ENCODE measurements around the gene XPR1. TPM values are rescaled to one million over a fixed set of nuclear protein-coding genes. Genes with fewer than 3 reads are reported as not detected.

The XPR1 gene
- total and polyA plus RNA-seq, 8 donors: 0.92 to 27.0 (median 4.5) TPM

DNA sequence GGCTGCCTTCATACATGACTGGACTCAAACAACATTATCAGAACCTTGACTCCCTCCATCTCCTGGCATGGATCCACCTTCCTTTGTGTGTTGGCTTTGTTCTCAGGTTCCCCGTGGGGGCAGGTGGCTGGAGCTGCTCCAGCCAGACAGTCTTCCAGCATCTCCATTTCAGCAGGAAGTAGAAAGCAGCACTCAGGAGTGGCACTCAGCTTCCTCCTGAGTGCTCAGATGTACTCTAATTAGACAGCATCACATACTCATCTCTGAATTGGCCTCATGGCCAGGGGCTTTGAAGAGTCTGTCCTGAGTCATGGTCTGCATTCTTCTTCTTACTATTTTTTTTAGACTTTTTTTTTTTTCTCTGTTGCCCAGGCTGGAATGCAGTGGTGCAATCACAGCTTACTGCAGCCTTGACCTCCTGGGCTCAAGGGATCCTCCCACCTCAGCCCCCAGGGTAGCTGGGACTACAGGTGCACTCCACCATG lies 45.1 kb upstream of the XPR1 start:
- DNase-seq: peak in 1 of 2 donors; percentile 78
- peaks cover 0 to 12% (median 5%) of the 10 kb centered on the region in 4 donors for H3K9me3 ChIP-seq
- intact Hi-C loops (cut with DNase I; ENCODE audit: low total_unique reads): no loop called here
- peaks cover 0 to 19% (median 4%) of the 10 kb centered on the region in 4 donors for H3K4me1 ChIP-seq
- no peaks in the 10 kb centered on the region for H3K36me3 ChIP-seq
- H3K4me3 ChIP-seq: no peak overlapping the region
- peak overlapping the region in 1 of 5 donors; percentile 14 for H3K27ac ChIP-seq
- H3K27me3 ChIP-seq: no peaks in the 10 kb centered on the region
- TF ChIP-seq POLR2A (IDR thresholded peaks at IDR 0.05) (no peak), EP300 (IDR thresholded peaks at IDR 0.05) (no peak), CTCF (IDR thresholded peaks at IDR 0.05) (no peak), POLR2AphosphoS5 (IDR thresholded peaks at IDR 0.05) (peak in 2 of 3 donors; percentile 61 to 66)
- 10 to 27% (median 20%) methylated on average over 1 of the region's 1 CpG for WGBS, 5 donors

- H3K27ac ChIP-seq: no peak overlapping the region
- H3K4me3 ChIP-seq: no peak overlapping the region
- no peak for DNase-seq
- WGBS, 5 donors: 27 to 56% (median 44%) methylated on average over 2 of the region's 2 CpGs
- intact Hi-C loops (cut with DNase I; ENCODE audit: low total_unique reads): no loop called here
- no peaks in the 10 kb centered on the region for H3K27me3 ChIP-seq
- H3K9me3 ChIP-seq: peaks cover 0 to 12% (median 5%) of the 10 kb centered on the region in 4 donors
- no peaks in the 10 kb centered on the region for H3K36me3 ChIP-seq
- TF ChIP-seq POLR2A (IDR thresholded peaks at IDR 0.05) (no peak), POLR2AphosphoS5 (IDR thresholded peaks at IDR 0.05) (no peak), CTCF (IDR thresholded peaks at IDR 0.05) (no peak), EP300 (IDR thresholded peaks at IDR 0.05) (no peak)
- H3K4me1 ChIP-seq: peaks cover 0 to 19% (median 4%) of the 10 kb centered on the region in 4 donors
Measured at GRCh38 chr1:180588121-180588520, 43.7 kb upstream of the XPR1 start.

GRCh38 chr1:180590889-180591288 lies 40.9 kb upstream of the XPR1 start:
- WGBS, 5 donors: 90 to 100% (median 93%) methylated on average over 2 of the region's 2 CpGs
- DNase-seq: no peak
- Histone ChIP-seq H3K4me1 (peaks cover 0 to 13% (median 4%) of the 10 kb centered on the region in 4 donors), H3K36me3 (no peaks in the 10 kb centered on the region), H3K4me3 (no peak overlapping the region), H3K27me3 (no peaks in the 10 kb centered on the region), H3K27ac (no peak overlapping the region), H3K9me3 (peaks cover 0 to 12% (median 5%) of the 10 kb centered on the region in 4 donors)
- TF ChIP-seq EP300 (IDR thresholded peaks at IDR 0.05) (no peak), POLR2A (IDR thresholded peaks at IDR 0.05) (no peak), CTCF (IDR thresholded peaks at IDR 0.05) (no peak), POLR2AphosphoS5 (IDR thresholded peaks at IDR 0.05) (no peak)
- intact Hi-C loops (cut with DNase I; ENCODE audit: low total_unique reads): no loop called here

DNA sequence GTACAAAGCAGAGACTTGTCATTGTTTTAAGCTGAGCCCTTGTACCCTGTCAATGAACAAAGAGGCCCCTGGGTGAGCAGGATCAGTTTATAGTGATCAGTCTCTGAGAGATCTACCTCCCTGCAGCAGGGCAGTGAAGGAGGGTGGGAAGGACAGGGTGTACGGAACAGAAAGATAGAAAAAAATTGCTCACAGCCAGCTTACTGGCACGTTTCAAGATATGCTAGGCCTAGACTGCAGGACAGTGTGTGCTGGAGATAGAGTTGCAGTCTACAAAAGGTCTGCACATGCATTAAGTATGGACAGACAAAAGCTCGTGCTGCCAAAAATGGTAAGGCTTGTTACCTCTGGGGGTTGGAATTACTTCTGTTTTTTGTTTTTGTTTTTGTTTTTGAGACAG lies 38.4 kb upstream of the XPR1 start:
- peaks cover 0 to 5% (median 1%) of the 10 kb centered on the region in 4 donors for H3K9me3 ChIP-seq
- no peaks in the 10 kb centered on the region for H3K36me3 ChIP-seq
- H3K4me3 ChIP-seq: no peak overlapping the region
- DNase-seq: no peak
- intact Hi-C loops (cut with DNase I; ENCODE audit: low total_unique reads): no loop called here
- no peak for TF ChIP-seq CTCF (IDR thresholded peaks at IDR 0.05)
- no peak for TF ChIP-seq POLR2A (IDR thresholded peaks at IDR 0.05)
- TF ChIP-seq EP300 (IDR thresholded peaks at IDR 0.05): no peak
- no peak for TF ChIP-seq POLR2AphosphoS5 (IDR thresholded peaks at IDR 0.05)
- no peaks in the 10 kb centered on the region for H3K4me1 ChIP-seq
- no peak overlapping the region for H3K27ac ChIP-seq
- 52 to 81% (median 79%) methylated on average over 3 of the region's 3 CpGs for WGBS, 5 donors
- H3K27me3 ChIP-seq: peaks cover 0 to 6% (median 0%) of the 10 kb centered on the region in 3 donors
